H1 (cell line): ENCODE measurements around the gene PDE1C. TPM values are rescaled to one million over a fixed set of nuclear protein-coding genes. Genes with fewer than 3 reads are reported as not detected.

Experiments
- BCL11A ChIP-seq, 2 experiments: IDR thresholded peaks; one replicate each; pipeline ENCODE4 v1.6.1; 2011; ENCODE audit warnings: low read depth in 2 of 2, low read length in 2 of 2, mild to moderate bottlenecking in 2 of 2
- HDAC2 ChIP-seq, 2 experiments: fragments of 300-600 bp in 1 of 2; sonication (generic) in 1 of 2; IDR thresholded peaks; 2 replicates each; pipeline ENCODE4 v1.6.1; 2011 to 2012; ENCODE audit warnings: low read depth in 2 of 2, low read length in 2 of 2, mild to moderate bottlenecking in 2 of 2, moderate library complexity in 2 of 2, borderline replicate concordance in 1 of 2, inconsistent platforms in 1 of 2
- KDM5A ChIP-seq: fragments of 200-600 bp; IDR thresholded peaks from 2 replicates; pipeline ENCODE4 v1.7.1; 2012; ENCODE audit warnings: mild to moderate bottlenecking, low read length, inconsistent platforms, mixed read lengths
- NRF1 ChIP-seq: IDR thresholded peaks from 2 replicates; pipeline ENCODE4 v1.6.1; 2011; ENCODE audit warnings: mild to moderate bottlenecking, low read depth, low read length, improper control_type of control experiment
- RFX5 ChIP-seq: IDR thresholded peaks from 2 replicates; pipeline ENCODE4 v1.6.1; 2011; ENCODE audit warnings: low read depth, low read length, improper control_type of control experiment, borderline replicate concordance
- SRF ChIP-seq: IDR thresholded peaks from 2 replicates; pipeline ENCODE4 v1.6.1; 2011; ENCODE audit warnings: mild to moderate bottlenecking, low read depth, low read length, moderate library complexity
- YY1 ChIP-seq: IDR thresholded peaks from 2 replicates; pipeline ENCODE4 v1.6.1; 2011; ENCODE audit warnings: low read depth, mild to moderate bottlenecking, low read length
- polyA plus RNA-seq, 7 experiments: library from polyadenylated mRNA; depleted of rRNA in 3 of 7; stranded (reverse) in 5 of 7; unstranded in 2 of 7; fragments of >200 nt in 5 of 7; fragments of 200-250 nt in 2 of 7; gene quantifications; 1 replicate in 5 of 7; 2 replicates in 1 of 7; 4 replicates in 1 of 7; pipeline versions ENCODE4 v1.2.1 to v1.2.3, GENCODE V29; 2011 to 2013; ENCODE audit warnings: missing spikeins in 2 of 7, mixed read lengths in 2 of 7
- total RNA-seq: library from RNA; stranded (reverse); fragmentation: NEBNext Ultra II Directional; extraction: Animal tissue kit (Norgen Biotek cat#: 25700); gene quantifications from 2 replicates; pipeline ENCODE4 v1.2.1, GENCODE V29; 2021
- TF ChIP-seq, protein P1 (sequence below): IDR thresholded peaks from 2 replicates; pipeline ENCODE4 v1.6.1; 2012; ENCODE audit warnings: low read length, inconsistent platforms

The PDE1C gene
- total and polyA plus RNA-seq, 2 of the 8 experiments (the other 6 are each of a cell fraction or from before 2014, with no cell fraction given): 0.11 to 1.1 TPM

- no peak for TF ChIP-seq RFX5
- TF ChIP-seq BCL11A (IDR thresholded peaks at IDR 0.05; ENCODE audit: low read depth in 2 of 2, low read length in 2 of 2): no peak
- TF ChIP-seq, protein P1, sequence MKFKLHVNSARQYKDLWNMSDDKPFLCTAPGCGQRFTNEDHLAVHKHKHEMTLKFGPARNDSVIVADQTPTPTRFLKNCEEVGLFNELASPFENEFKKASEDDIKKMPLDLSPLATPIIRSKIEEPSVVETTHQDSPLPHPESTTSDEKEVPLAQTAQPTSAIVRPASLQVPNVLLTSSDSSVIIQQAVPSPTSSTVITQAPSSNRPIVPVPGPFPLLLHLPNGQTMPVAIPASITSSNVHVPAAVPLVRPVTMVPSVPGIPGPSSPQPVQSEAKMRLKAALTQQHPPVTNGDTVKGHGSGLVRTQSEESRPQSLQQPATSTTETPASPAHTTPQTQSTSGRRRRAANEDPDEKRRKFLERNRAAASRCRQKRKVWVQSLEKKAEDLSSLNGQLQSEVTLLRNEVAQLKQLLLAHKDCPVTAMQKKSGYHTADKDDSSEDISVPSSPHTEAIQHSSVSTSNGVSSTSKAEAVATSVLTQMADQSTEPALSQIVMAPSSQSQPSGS: no peak
- TF ChIP-seq SRF: no peak
- no peak for TF ChIP-seq HDAC2 (IDR thresholded peaks at IDR 0.05; ENCODE audit: borderline replicate concordance in 1 of 2, low read depth in 2 of 2, low read length in 2 of 2)
- no peak for TF ChIP-seq YY1
- no peak for TF ChIP-seq NRF1
- no peak for TF ChIP-seq KDM5A
Measured at GRCh38 chr7:32068411-32069101, 1.7 kb downstream of the PDE1C start (continued).
